HL-60 (cell line): ENCODE measurements around the gene IKZF5.

Experiments
- CTCF ChIP-seq: IDR thresholded peaks from one replicate; pipeline ENCODE4 v1.5.1; 2011; ENCODE audit warnings: low read length, control low read depth, inconsistent platforms; ENCODE audit not compliant: insufficient read depth
- POLR2AphosphoS5 ChIP-seq: IDR thresholded peaks from 2 replicates; pipeline ENCODE4 v1.6.1; 2012; ENCODE audit warnings: low read depth
- TF ChIP-seq, protein P1 (sequence below): IDR thresholded peaks from 2 replicates; pipeline ENCODE4 v1.6.1; 2012; ENCODE audit warnings: low read depth; ENCODE audit not compliant: insufficient replicate concordance

DNA sequence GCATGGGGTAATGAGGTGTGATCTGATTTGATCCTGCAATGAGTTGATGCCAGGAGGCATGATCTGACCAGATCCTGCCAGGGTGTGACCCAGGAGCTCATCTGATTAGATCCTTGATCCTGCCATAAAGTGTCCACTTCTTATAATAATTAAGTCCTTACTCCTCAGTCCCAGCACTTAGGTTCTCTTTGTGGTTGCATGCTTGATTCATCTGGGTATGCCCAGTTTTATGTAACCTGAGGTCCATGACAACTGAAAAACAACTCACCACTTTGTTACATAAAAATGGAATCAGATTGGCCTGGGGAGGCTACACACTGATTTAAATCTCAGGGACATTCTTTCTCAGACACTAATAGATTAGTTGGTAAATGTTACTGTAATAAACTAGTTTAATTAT, 19.3 kb upstream of the IKZF5 start:
- TF ChIP-seq CTCF: no peak
- TF ChIP-seq POLR2AphosphoS5: no peak
- TF ChIP-seq, protein P1, sequence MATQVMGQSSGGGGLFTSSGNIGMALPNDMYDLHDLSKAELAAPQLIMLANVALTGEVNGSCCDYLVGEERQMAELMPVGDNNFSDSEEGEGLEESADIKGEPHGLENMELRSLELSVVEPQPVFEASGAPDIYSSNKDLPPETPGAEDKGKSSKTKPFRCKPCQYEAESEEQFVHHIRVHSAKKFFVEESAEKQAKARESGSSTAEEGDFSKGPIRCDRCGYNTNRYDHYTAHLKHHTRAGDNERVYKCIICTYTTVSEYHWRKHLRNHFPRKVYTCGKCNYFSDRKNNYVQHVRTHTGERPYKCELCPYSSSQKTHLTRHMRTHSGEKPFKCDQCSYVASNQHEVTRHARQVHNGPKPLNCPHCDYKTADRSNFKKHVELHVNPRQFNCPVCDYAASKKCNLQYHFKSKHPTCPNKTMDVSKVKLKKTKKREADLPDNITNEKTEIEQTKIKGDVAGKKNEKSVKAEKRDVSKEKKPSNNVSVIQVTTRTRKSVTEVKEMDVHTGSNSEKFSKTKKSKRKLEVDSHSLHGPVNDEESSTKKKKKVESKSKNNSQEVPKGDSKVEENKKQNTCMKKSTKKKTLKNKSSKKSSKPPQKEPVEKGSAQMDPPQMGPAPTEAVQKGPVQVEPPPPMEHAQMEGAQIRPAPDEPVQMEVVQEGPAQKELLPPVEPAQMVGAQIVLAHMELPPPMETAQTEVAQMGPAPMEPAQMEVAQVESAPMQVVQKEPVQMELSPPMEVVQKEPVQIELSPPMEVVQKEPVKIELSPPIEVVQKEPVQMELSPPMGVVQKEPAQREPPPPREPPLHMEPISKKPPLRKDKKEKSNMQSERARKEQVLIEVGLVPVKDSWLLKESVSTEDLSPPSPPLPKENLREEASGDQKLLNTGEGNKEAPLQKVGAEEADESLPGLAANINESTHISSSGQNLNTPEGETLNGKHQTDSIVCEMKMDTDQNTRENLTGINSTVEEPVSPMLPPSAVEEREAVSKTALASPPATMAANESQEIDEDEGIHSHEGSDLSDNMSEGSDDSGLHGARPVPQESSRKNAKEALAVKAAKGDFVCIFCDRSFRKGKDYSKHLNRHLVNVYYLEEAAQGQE: no peak
